NCI-H446 (cell line): ENCODE measurements around the gene IFNL2.
"Not testable (repeated sequence)": the region's sequence is repeated elsewhere in the genome, so short reads cannot be mapped to it uniquely, and the experiment has no call there.

ENCODE experiments used
- DNase-seq, 2 experiments: peaks; one replicate each; lab custom pipeline; 2025; lab: John Stamatoyannopoulos, UW

IFNL2 gene

GRCh38 chr19:39268085-39268484, at the start of gene IFNL2:
Gene IFNL2 (plus strand): TSS chr19:39268396. CDS start chr19:39268569, 173 bp downstream.
- not testable (repeated sequence) for DNase-seq

- not testable (repeated sequence) for DNase-seq
These were observed 49.1 kb upstream of the IFNL2 start for GRCh38 chr19:39219108-39219507.

- DNase-seq, result no peak
These were observed 44.4 kb upstream of the IFNL2 start for GRCh38 chr19:39223703-39224279.

DNA sequence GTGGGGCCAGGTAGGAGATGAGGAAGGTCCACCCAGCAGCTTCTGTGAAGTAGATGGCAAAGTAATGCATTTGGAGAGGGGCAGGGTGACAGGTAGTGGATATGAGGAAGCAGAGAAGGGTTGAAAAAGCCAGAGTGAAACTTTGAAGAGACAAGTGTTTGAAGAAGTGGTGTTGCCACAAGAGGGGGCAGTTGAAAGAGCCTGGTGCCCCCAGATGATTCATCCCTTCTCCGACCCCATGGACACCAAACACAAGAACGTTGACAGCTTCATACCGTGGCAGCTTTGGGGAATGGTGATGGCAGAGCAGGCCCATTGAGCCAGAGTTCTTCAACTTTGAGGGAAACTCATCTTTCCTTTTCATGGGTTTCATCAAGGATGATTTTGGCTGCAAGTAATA, 43.3 kb upstream of the IFNL2 start:
- DNase-seq, result no peak

DNA sequence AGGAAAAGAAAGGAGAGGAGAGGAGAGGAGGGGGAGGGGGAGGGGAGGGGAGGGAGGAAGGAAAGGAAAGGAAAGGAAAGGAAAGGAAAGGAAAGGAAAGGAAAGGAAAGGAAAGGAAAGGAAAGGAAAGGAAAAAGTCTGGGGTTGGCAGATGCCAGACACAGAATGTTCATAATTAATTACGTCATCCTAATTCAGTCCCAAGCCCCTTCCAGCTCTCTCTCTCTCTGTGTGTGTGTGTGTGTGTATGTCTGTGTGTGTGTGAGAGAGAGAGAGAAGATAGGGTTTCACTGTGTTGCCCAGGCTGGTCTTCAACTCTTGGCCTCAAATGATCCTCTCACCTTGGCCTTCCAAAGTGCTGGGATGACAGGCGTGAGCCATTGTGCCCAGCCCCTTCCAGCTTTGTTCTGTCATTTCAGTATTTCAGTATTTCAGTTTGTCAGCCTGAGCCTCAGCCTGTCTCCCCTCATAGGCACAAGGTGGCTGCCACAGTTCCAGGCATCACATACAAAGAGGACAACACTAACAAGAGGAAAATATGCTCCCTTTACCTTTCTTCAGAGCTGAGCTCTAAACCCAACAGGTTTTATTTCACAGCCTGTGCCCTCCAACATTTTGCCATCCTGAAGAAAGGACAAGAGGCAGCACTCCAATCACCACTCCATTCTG, 38.0 kb upstream of the IFNL2 start:
- DNase-seq, result no peak

GRCh38 chr19:39232708-39233107, 35.5 kb upstream of the IFNL2 start:
- no peak for DNase-seq

DNA sequence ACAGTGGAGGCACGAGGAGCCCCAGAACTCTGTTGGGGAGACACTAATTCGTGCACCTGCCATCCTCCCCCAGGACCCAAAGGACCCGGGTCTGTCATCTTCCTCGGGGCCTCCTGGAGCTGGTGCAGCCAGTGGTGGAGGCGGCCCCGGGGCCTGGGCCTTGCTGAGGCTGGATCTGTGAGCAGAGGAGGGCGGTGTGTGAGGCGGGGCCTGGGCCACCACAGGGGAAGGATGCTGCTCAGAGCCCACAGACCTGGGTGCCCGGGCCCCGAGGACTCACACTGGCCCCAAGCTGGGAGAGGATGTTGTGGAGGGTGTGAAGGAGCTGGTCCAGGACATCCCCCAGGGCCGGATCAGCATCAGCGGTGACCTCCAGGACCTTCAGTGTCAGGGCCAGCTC, 31.7 kb upstream of the IFNL2 start:
- DNase-seq, result no peak

GRCh38 chr19:39237200-39238184, 30.7 kb upstream of the IFNL2 start:
- DNase-seq, result no peak

DNA sequence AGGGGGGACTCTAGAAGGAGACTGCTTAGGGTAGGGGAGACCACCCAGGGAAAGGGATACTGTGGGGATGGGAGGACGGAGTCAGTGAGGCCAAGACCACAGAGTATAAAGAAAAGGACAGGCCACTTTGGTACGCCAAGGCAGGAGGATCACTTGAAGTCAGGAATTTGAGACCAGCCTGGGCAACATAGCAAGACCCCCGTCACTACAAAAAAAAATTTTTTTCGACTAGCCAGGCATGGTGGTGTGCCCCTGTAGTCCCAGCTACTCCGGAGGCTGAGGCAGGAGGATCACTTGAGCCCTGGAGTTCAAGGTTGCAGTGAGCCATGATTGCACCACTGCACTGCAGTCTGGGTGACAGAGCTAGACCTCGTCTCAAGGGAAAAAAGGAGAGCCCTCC, 30.0 kb upstream of the IFNL2 start:
- no peak for DNase-seq

DNA sequence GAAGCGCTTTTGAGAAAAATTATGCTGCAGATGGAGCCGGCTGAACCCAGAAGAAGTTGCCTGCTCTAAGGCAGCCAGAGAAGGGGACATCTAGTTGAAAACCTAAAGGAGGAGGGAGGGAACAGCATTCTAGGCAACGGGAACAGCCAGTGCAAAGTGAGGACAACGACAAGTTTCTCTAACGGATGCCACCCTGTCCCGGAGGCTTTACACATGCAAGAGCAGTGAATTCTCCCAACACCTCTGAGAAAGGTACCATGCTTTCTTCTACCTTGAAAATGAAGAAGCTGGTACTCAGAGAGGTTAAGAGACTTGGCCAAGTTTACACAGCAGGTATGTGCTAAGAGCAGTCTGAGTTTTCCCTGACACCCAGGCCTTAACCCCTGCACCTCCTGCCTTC, 29.3 kb upstream of the IFNL2 start:
- DNase-seq, result no peak

GRCh38 chr19:39240421-39240820, 27.8 kb upstream of the IFNL2 start:
- no peak for DNase-seq

DNA sequence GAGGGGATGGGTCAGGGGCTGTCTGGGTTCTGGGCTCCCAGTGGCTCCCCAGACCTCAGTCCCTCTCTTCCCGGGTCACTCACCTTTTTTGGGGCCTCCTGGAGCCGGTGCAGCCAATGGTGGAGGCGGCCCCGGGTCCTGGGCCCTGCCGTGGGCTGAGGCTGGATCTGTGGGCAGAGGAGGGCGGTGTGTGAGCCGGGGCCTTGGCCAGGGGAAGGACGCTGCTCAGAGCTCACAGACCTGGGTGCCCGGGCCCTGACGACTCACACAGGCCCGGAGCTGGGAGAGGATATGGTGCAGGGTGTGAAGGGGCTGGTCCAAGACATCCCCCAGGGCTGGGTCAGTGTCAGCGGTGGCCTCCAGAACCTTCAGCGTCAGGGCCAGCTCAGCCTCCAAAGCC, 24.5 kb upstream of the IFNL2 start:
- not testable (repeated sequence) for DNase-seq

- DNase-seq, result not testable (repeated sequence)
These were observed 23.6 kb upstream of the IFNL2 start, which contains the start of gene IFNL3 for GRCh38 chr19:39244410-39245100. Gene IFNL3 (minus strand): TSS chr19:39245006. CDS start chr19:39244967, 39 bp downstream.

GRCh38 chr19:39245166-39245565, 23.0 kb upstream of the IFNL2 start:
- not testable (repeated sequence) for DNase-seq

- peak in 1 of 2 experiments; percentile 47 for DNase-seq
These were observed 21.1 kb upstream of the IFNL2 start for GRCh38 chr19:39246951-39247669.

DNA sequence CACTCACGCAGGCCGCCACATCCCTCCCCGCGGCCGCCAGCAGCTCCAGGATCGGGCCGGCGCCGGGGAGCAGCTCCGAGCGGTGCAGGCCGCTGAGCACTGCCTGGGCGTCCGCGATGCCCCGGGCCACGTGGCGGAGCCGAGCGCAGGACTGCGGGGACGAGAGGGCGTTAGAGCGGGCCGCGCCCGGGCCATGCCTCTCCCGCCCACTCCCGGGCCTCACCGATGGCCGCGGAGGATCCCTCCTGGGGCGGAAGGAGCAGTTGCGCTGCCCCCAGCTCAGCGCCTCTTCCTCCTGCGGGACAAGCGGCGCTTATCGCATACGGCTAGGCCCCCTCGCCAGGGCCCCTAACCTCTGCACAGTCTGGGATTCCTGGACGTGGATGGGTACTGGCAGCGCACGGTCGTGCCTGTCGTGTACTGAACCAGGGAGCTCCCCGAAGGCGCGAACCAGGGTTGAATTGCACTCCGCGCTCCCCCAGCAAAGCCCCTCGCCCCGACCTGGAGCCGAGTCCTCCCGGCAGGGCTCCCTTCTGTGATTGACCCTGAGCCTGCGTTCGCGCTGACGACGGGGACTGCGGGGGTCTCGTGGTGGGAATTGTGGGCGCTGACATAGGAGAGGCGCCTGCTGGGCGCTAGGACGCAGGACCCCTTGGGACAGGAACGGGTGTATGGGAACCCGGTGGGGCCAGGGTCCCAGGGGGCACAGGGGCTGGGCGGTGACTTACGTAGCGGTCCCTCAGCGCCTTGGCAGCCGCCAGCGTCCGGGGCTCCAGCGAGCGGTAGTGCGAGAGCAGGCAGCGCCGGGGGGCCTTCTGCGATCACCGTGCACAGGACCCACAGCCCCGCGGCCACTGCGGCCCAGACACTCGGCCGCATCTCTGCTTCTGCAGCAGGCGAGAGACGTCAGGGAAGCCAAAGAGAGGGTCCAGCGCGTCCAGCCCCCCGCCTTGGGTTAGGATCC, 20.2 kb upstream of the IFNL2 start:
- no peak for DNase-seq

DNA sequence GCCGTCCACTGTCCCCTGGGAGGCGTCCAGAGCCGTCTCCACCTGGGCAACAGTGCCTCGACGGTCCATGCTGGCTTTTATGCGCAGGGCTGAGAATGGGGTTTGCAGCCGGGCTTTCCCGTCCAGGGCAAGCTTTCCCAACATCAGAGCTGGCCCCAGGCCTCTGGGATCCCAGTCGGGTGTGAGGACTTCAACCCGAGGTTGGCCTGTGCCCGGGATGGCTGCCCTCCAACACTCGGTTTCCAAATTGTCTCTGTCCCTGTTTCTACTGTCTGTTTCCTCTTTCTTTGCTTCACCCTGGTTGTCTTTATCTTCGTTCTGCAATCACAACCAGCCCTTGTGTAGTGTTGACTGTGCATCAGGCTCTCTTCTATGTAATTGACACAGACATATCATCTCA, 19.4 kb upstream of the IFNL2 start, which contains the start of gene IFNL4:
Gene IFNL4 (minus strand): TSS at position 51 of the 400 bp plus-strand sequence.
- DNase-seq, result no peak

DNA sequence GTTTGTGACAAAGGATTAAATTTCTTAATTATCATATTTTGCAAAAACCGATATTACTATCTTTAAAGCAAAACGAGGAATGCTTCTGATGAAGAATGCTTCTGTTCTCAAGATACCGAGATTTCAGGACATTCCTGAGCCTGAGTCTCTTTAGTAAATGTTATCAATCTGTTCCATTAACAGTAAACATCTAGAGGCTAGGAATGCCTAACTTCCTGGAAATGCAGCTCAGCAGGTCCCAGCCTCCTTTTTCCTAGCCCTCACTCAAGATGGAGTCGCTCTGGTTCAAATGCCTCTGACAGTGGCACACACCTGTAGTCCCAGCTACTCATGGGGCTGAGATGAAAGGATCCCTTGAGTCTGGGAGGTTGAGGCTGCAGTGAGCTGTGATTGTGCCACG, 17.1 kb upstream of the IFNL2 start:
- no peak for DNase-seq

DNA sequence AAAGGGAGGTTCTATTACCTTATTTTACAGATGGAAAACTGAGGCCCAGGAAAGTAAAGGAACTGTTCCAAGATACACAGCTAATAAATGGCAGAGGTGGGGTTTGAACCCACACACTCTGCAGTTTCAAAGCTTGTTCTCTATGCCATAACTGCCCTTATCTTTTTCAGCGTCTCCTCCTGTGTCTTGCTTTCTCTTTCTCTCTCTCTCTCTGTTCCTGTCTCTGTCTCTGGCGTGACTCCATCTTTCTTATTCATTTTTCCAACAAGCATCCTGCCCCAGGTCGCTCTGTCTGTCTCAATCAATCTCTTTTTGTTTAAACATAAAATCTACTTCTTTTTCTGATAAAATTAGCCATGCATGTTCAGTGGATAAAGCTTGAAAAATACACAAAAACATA, 16.4 kb upstream of the IFNL2 start:
- no peak for DNase-seq

GRCh38 chr19:39252458-39252857, 15.7 kb upstream of the IFNL2 start:
- no peak for DNase-seq
